GM12878 (cell line): ENCODE measurements around the gene INPP5D. TPM values are rescaled to one million over a fixed set of nuclear protein-coding genes. Genes with fewer than 3 reads are reported as not detected.

ENCODE experiments used
- ATAC-seq: fragments of 200-7000 bp; cut with Tn5 transposase; 3 replicates; pipeline ENCODE4 v1.9.1; 2020; ENCODE audit warnings: mild to moderate bottlenecking, moderate library complexity
- BruUV-seq: library from RNA; stranded (reverse); fragments of 400-500 nt; replicated peaks from 2 replicates; lab custom pipeline; 2021; lab: Mats Ljungman, UMichigan
- CTCF ChIA-PET: fragments of 300-600 bp; sonication (Branson Sonifier 250); formaldehyde crosslinking; extraction: SDS; loops from one replicate; lab custom pipeline; 2021; ENCODE audit warnings: inconsistent platforms; lab: Yijun Ruan, JAX
- POLR2A ChIA-PET: fragments of 350-600 bp; formaldehyde crosslinking; extraction: SDS; loops from one replicate; lab custom pipeline; 2021; ENCODE audit warnings: inconsistent platforms; lab: Charles Lee
- RAD21 ChIA-PET: fragments of 300-600 bp; sonication (Branson Sonifier 250); formaldehyde crosslinking; loops from one replicate; lab custom pipeline; 2023; ENCODE audit warnings: antibody characterized with exemption; ENCODE audit not compliant: unreplicated experiment; lab: Charles Lee
- SMC1A ChIA-PET: fragments of 300-600 bp; sonication (Branson Sonifier 250); formaldehyde crosslinking; loops from one replicate; lab custom pipeline; 2023; ENCODE audit not compliant: unreplicated experiment, uncharacterized antibody; lab: Charles Lee
- DNase-seq: peaks from one replicate; pipeline ENCODE4 v3.0.0-alpha.2; 2011; ENCODE audit warnings: low read depth, low spot score
- FAIRE-seq: peaks from 3 replicates; lab custom pipeline; 2011; peaks lifted over from hg19 to GRCh38; lab: Jason Lieb, UNC
- H2AFZ ChIP-seq: 2 replicates; pipeline ENCODE4 v1.6.0; 2011; ENCODE audit warnings: low read depth, low read length, control low read depth; ENCODE audit not compliant: control insufficient read depth
- H3K27ac ChIP-seq: 2 replicates; pipeline ENCODE4 v1.5.1; 2011; ENCODE audit warnings: control low read depth; ENCODE audit not compliant: control insufficient read depth, insufficient read depth
- H3K27me3 ChIP-seq, 2 experiments: replicated peaks in 1 of 2; 2 replicates each; pipeline versions ENCODE4 v1.6.0 to v1.6.1; 2011; ENCODE audit warnings: low read length in 1 of 2; ENCODE audit not compliant: control insufficient read depth in 2 of 2, insufficient read depth in 2 of 2
- H3K36me3 ChIP-seq, 2 experiments: 2 replicates each; pipeline ENCODE4 v1.5.1; 2011; ENCODE audit warnings: low read length in 1 of 2; ENCODE audit not compliant: control insufficient read depth in 2 of 2, insufficient read depth in 2 of 2
- H3K4me1 ChIP-seq: 2 replicates; pipeline ENCODE4 v1.6.1; 2011; ENCODE audit warnings: mild to moderate bottlenecking, low read length, moderate library complexity, mixed read lengths; ENCODE audit not compliant: control insufficient read depth, insufficient read depth
- H3K4me2 ChIP-seq: 2 replicates; pipeline ENCODE4 v1.6.0; 2011; ENCODE audit warnings: control low read depth; ENCODE audit not compliant: control insufficient read depth, insufficient read depth
- H3K4me3 ChIP-seq: fragments of 200-600 bp; sonication (generic); 2 replicates; pipeline ENCODE4 v1.5.1; 2016
- H3K79me2 ChIP-seq: 2 replicates; pipeline ENCODE4 v1.6.0; 2011; ENCODE audit warnings: low read length; ENCODE audit not compliant: control insufficient read depth, insufficient read depth
- H3K9ac ChIP-seq: 2 replicates; pipeline ENCODE4 v1.8.0; 2011; ENCODE audit warnings: low read length, control low read depth, mixed read lengths; ENCODE audit not compliant: control insufficient read depth, insufficient read depth
- H3K9me3 ChIP-seq: replicated peaks from 3 replicates; pipeline ENCODE4 v1.5.1; 2011; ENCODE audit warnings: mild to moderate bottlenecking, low read length; ENCODE audit not compliant: control insufficient read depth, insufficient read depth
- H4K20me1 ChIP-seq: 2 replicates; pipeline ENCODE4 v1.6.0; 2011; ENCODE audit not compliant: control insufficient read depth, insufficient read depth
- ASH2L ChIP-seq: fragments of 300-600, 200-600 bp; sonication (generic); IDR thresholded peaks from 2 replicates; pipeline ENCODE4 v1.6.1; 2017; ENCODE audit warnings: low read depth, mild to moderate bottlenecking, borderline replicate concordance
- BCL3 ChIP-seq: IDR thresholded peaks from 2 replicates; pipeline ENCODE4 v1.6.1; 2011; ENCODE audit warnings: borderline replicate concordance, low read depth, mild to moderate bottlenecking, moderate library complexity, low read length; ENCODE audit not compliant: insufficient read depth, poor library complexity, severe bottlenecking
- BRCA1 ChIP-seq: IDR thresholded peaks from 2 replicates; pipeline ENCODE4 v1.6.1; 2011; ENCODE audit warnings: low read depth, low read length, improper control_type of control experiment
- E4F1 ChIP-seq: fragments of 450-650 bp; IDR thresholded peaks from 2 replicates; pipeline ENCODE4 v1.6.1; 2018; ENCODE audit warnings: borderline replicate concordance, mild to moderate bottlenecking; ENCODE audit not compliant: partially characterized antibody
- ETV6 ChIP-seq, 2 experiments: fragments of 450-650 bp in 1 of 2; IDR thresholded peaks in 1 of 2; conservative IDR thresholded peaks in 1 of 2; 2 replicates each; pipeline ENCODE4 v1.6.1; 2014; ENCODE audit warnings: antibody characterized with exemption in 1 of 2, borderline replicate concordance in 1 of 2, low read depth in 1 of 2, mild to moderate bottlenecking in 1 of 2, moderate library complexity in 1 of 2
- GATAD2B ChIP-seq: fragments of 450-650 bp; conservative IDR thresholded peaks from 2 replicates; pipeline ENCODE4 v1.6.1; 2017; ENCODE audit warnings: low read depth, mild to moderate bottlenecking, moderate library complexity
- IKZF1 ChIP-seq: fragments of 450-650 bp; conservative IDR thresholded peaks from 2 replicates; pipeline ENCODE4 v1.6.1; 2017; ENCODE audit warnings: antibody characterized with exemption, mild to moderate bottlenecking
- KAT2A ChIP-seq: conservative IDR thresholded peaks from 2 replicates; pipeline ENCODE4 v1.6.1; 2011; ENCODE audit warnings: low read depth, low read length; ENCODE audit not compliant: control insufficient read depth
- MEF2A ChIP-seq: IDR thresholded peaks from 2 replicates; pipeline ENCODE4 v1.6.1; 2011; ENCODE audit warnings: low read depth, mild to moderate bottlenecking, low read length, moderate library complexity; ENCODE audit not compliant: insufficient read depth
- NBN ChIP-seq: fragments of 450-650 bp; IDR thresholded peaks from 2 replicates; pipeline ENCODE4 v1.6.1; 2016
- NFYB ChIP-seq: IDR thresholded peaks from 2 replicates; pipeline ENCODE4 v1.6.1; 2011; ENCODE audit warnings: low read depth, mild to moderate bottlenecking, low read length, improper control_type of control experiment, moderate library complexity; ENCODE audit not compliant: insufficient read depth
- POU2F2 ChIP-seq: IDR thresholded peaks from 3 replicates; pipeline ENCODE4 v1.6.1; 2011; ENCODE audit warnings: low read depth, mild to moderate bottlenecking, low read length, borderline replicate concordance
- RAD21 ChIP-seq: IDR thresholded peaks from 2 replicates; pipeline ENCODE4 v1.6.1; 2011; ENCODE audit warnings: mild to moderate bottlenecking, low read depth, low read length, moderate library complexity; ENCODE audit not compliant: insufficient read depth
- SMAD5 ChIP-seq: IDR thresholded peaks from 2 replicates; pipeline ENCODE4 v1.6.1; 2016; ENCODE audit warnings: antibody characterized with exemption, low read depth
- TBL1XR1 ChIP-seq: IDR thresholded peaks from 2 replicates; pipeline ENCODE4 v1.6.1; 2012; ENCODE audit warnings: low read depth, low read length, improper control_type of control experiment
- TCF7 ChIP-seq: IDR thresholded peaks from 2 replicates; pipeline ENCODE4 v1.6.1; 2014; ENCODE audit warnings: antibody characterized with exemption, borderline replicate concordance
- ZBTB33 ChIP-seq: fragments of 450-650 bp; IDR thresholded peaks from 2 replicates; pipeline ENCODE4 v1.6.1; 2017; ENCODE audit warnings: mild to moderate bottlenecking
- ZNF384 ChIP-seq: IDR thresholded peaks from 2 replicates; pipeline ENCODE4 v1.6.1; 2012; ENCODE audit warnings: low read depth, mild to moderate bottlenecking, low read length, improper control_type of control experiment, borderline replicate concordance
- WGBS: methylation state at CpG from one replicate; pipeline ENCODE4 v1.1.6; 2016; ENCODE audit warnings: low lambda C conversion rate; ENCODE audit not compliant: insufficient replicate concordance, insufficient coverage; ENCODE audit errors: missing lambda C conversion rate; 5-methylcytosine and 5-hydroxymethylcytosine counted together
- in situ Hi-C: fragments of 300-500 bp; cut with MboI; formaldehyde crosslinking; loops from 9 replicates; pipeline ENCODE4 v1.14.3; 2018; ENCODE audit warnings: mixed read lengths
- intact Hi-C: fragments of 100-400 bp; cut with micrococcal nuclease; formaldehyde crosslinking; loops from one replicate; pipeline ENCODE4 v1.14.2; 2022; ENCODE audit not compliant: unreplicated experiment
- polyA plus RNA-seq, 11 experiments: library from polyadenylated mRNA; depleted of rRNA in 4 of 11; unstranded in 6 of 11; stranded (reverse) in 5 of 11; fragments of >200 nt; fragmentation: Nextera tagmentation in 4 of 11; fragmentation: Illumina TruSeq in 1 of 11; extraction: Ambion mirVana in 4 of 11; extraction: Trizol in 1 of 11; gene quantifications; 1 replicate in 1 of 11; 2 replicates in 10 of 11; pipeline versions ENCODE4 v1.2.1 to v1.2.3, GENCODE V29; 2011 to 2016; ENCODE audit warnings: inconsistent platforms in 2 of 11, missing spikeins in 2 of 11, low read depth in 1 of 11
- total RNA-seq, 4 experiments: library from RNA; depleted of rRNA in 3 of 4; stranded (reverse); fragments of >200 nt in 3 of 4; fragmentation: Illumina TruSeq in 1 of 4; extraction: Trizol in 1 of 4; gene quantifications; 2 replicates each; pipeline versions ENCODE4 v1.2.1 to v1.2.3, GENCODE V29; 2013 to 2021

Gene INPP5D
- total and polyA plus RNA-seq, 10 of the 15 experiments (the other 5 are each of a cell fraction or from before 2014, with no cell fraction given), result 11.8 to 139 (median 88.8) TPM

- ATAC-seq, result no peak
- WGBS, result 44% methylated on average over 5 of the region's 5 CpGs
- CTCF ChIA-PET, result interaction anchor here (0.6 to 1.2 kb wide), 3 partner anchors 19 to 191 kb away, joined by 3 read pairs; no protein-coding TSS in a partner anchor
- no peak for FAIRE-seq
- no peaks in the 10 kb centered on the region for H4K20me1 ChIP-seq
- POLR2A ChIA-PET, result no interaction called here
- no TSS peak for BruUV-seq
- DNase-seq, result no peak
- no peaks in the 10 kb centered on the region for H3K79me2 ChIP-seq
- H3K9ac ChIP-seq, result no peak overlapping the region
- intact Hi-C loops (no loop called here), in situ Hi-C loops (no loop called here)
- RAD21 ChIA-PET, result no interaction called here
- H3K4me1 ChIP-seq, result peaks cover 19% of the 10 kb centered on the region
- H3K36me3 ChIP-seq, result no peaks in the 10 kb centered on the region
- H3K27ac ChIP-seq, result no peak overlapping the region
- no peaks in the 10 kb centered on the region for H3K27me3 ChIP-seq
- no peak overlapping the region for H2AFZ ChIP-seq
- no peaks in the 10 kb centered on the region for H3K9me3 ChIP-seq
- H3K4me3 ChIP-seq, result no peak overlapping the region
- no peak overlapping the region for H3K4me2 ChIP-seq
- SMC1A ChIA-PET, result interaction anchor here (1.0 to 2.2 kb wide), 3 partner anchors 20 to 49 kb away, joined by 3 to 6 read pairs (median 6); no protein-coding TSS in a partner anchor
- TF ChIP-seq MEF2A (no peak), ETV6 (conservative IDR thresholded peaks at IDR 0.05 in 1 of 2, IDR thresholded peaks at IDR 0.05 in 1 of 2; ENCODE audit: borderline replicate concordance in 1 of 2, low read depth in 1 of 2) (no peak), TBL1XR1 (no peak), POU2F2 (no peak), IKZF1 (no peak), NFYB (no peak), ZNF384 (no peak), SMAD5 (no peak), BCL3 (no peak), RAD21 (no peak), ASH2L (no peak), NBN (no peak), GATAD2B (no peak), E4F1 (no peak), ZBTB33 (no peak), BRCA1 (no peak), TCF7 (no peak), KAT2A (no peak)
Observed at GRCh38 chr2:233244818-233245217, 184.7 kb downstream of the INPP5D start.
